HUES64 (cell line): ENCODE data around the gene CTSE. TPM values are rescaled to one million over a fixed set of nuclear protein-coding genes. Genes with fewer than 3 reads are reported as not detected.
"Not testable (repeated sequence)": the region's sequence is repeated elsewhere in the genome, so short reads cannot be mapped to it uniquely, and the experiment has no call there.

Source experiments
- H3K27ac ChIP-seq: 2 replicates; pipeline ENCODE4 v1.7.0; 2013; ENCODE audit warnings: low read depth, low read length, inconsistent platforms
- H3K27me3 ChIP-seq: 2 replicates; pipeline ENCODE4 v1.6.1; 2013; ENCODE audit warnings: mild to moderate bottlenecking, low read length; ENCODE audit not compliant: insufficient read depth
- H3K36me3 ChIP-seq: 2 replicates; pipeline ENCODE4 v1.6.1; 2013; ENCODE audit warnings: mild to moderate bottlenecking, low read length; ENCODE audit not compliant: insufficient read depth
- H3K4me1 ChIP-seq: 2 replicates; pipeline ENCODE4 v1.6.1; 2013; ENCODE audit warnings: mild to moderate bottlenecking, low read length, moderate library complexity; ENCODE audit not compliant: insufficient read depth
- H3K4me3 ChIP-seq: 2 replicates; pipeline ENCODE4 v1.5.1; 2013; ENCODE audit warnings: mild to moderate bottlenecking, low read length, moderate library complexity
- H3K9ac ChIP-seq: 2 replicates; pipeline ENCODE4 v1.6.1; 2013; ENCODE audit warnings: mild to moderate bottlenecking, low read depth, low read length
- H3K9me3 ChIP-seq: 2 replicates; pipeline ENCODE4 v1.6.1; 2013; ENCODE audit warnings: low read depth, low read length; ENCODE audit not compliant: insufficient read depth
- WGBS: fragments of 150-250, 120-280 bp; methylation state at CpG from one replicate; pipeline ENCODE4 v1.1.7; 2013; ENCODE audit warnings: missing lambda C conversion rate; 5-methylcytosine and 5-hydroxymethylcytosine counted together
- polyA plus RNA-seq, 2 experiments: library from polyadenylated mRNA; stranded (reverse); fragments of 50-300 nt; gene quantifications; one replicate each; pipeline ENCODE4 v1.2.3, GENCODE V29; 2013

CTSE gene
- 0.30 TPM for polyA plus RNA-seq (2013, experiment 1 of 2)
- polyA plus RNA-seq (2013, experiment 2 of 2) = 0.32 TPM

DNA sequence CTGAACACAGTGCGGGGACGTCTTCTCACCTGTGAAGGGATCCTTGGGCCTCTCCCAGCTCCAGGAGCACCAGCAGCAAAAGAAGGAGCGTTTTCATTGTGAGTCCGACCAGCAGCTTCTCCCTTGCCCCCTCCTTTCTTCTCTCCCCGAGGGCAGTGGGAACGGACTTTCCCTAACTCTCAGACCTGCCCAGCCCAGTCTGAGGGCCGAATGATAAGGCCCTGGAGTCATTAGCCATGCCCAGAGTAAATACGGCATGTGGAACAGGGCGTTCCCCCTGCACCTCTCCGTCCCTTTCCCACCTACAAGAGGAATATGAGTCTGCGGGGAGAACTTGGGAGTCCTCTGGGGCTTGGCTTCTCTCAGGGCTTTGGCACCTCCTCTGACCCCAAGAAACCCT lies at the start of gene CTSE:
Gene CTSE (minus strand): TSS at position 201 of the 400 bp plus-strand sequence. CDS start 104 bp downstream, at position 97.
- H3K27ac ChIP-seq = no peak within 1 kb of the TSS

DNA sequence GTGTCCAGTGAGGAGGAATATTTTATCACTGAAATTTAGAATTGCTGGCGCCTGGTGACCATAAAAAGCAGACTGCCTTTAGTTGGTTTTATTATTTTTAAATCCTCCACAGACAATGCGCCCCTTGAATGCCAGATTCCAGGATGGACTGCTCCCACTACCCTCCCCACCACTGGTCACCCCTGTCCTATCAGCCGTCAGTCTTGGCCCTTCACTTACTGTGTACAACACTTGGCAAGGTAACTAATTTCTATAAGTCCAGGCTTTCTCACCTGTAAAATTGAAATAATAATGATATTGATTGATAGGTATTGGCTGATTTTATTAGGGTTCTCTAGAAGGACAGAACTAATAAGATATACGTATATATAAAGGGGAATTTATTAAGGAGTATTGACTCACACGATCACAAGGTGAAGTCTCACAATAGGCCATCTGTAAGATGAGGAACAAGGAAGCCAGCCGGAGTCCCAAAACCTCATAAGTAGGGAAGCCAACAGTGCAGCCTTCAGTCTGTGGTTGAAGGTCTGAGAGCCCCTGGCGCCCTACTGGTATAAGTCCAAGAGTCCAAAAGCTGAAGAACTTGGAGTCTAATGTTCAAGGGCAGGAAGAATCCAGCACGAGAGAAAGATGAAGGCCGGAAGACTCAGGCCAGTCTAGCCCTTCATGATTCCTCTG lies 47.1 kb upstream of the CTSE start:
- no peaks in the 10 kb centered on the region for H3K9me3 ChIP-seq

More for the DNA sequence above, at the start of gene CTSE:
- Histone ChIP-seq H3K4me3 (no peak within 1 kb of the TSS), H3K9ac (no peak within 1 kb of the TSS), H3K4me1 (no peaks in the 10 kb centered on the region), H3K9me3 (no peaks in the 10 kb centered on the region), H3K36me3 (no peaks in the 10 kb centered on the region), H3K27me3 (no peaks in the 10 kb centered on the region)
- WGBS = 93% methylated on average over 11 of the region's 11 CpGs

DNA sequence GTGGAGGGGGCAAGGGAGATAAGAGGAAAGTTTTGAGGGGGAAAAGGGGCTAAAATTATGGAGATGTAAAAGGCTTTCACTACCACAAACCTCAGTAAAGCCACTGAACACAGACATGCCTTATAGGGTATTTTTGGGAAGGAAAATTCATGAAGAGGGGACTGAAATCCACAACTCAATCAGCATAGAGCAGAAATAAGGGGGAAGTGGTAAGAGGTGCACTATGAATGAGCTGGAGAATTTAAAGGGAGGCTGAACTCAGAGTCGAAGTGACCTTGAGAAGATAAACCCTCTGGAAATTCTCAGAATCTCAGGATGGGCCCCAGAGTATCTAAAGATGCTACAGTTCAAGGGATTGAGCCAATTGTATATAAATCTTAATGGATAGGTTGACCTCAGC lies 44.6 kb upstream of the CTSE start:
- WGBS = 96% methylated on average over 1 of the region's 1 CpG
- Histone ChIP-seq H3K9me3 (no peaks in the 10 kb centered on the region), H3K4me3 (no peak overlapping the region), H3K4me1 (no peaks in the 10 kb centered on the region), H3K9ac (no peak overlapping the region), H3K27me3 (no peaks in the 10 kb centered on the region), H3K36me3 (no peaks in the 10 kb centered on the region), H3K27ac (no peak overlapping the region)

More for the DNA sequence above, 47.1 kb upstream of the CTSE start:
- no peaks in the 10 kb centered on the region for H3K36me3 ChIP-seq
- no peak overlapping the region for H3K27ac ChIP-seq
- no peak overlapping the region for H3K9ac ChIP-seq
- H3K27me3 ChIP-seq = no peaks in the 10 kb centered on the region
- WGBS = 95% methylated on average over 9 of the region's 9 CpGs
- peaks cover 8% of the 10 kb centered on the region; the same call in 1 of the 2 replicates for H3K4me1 ChIP-seq
- H3K4me3 ChIP-seq = no peak overlapping the region

- no peaks in the 10 kb centered on the region for H3K4me1 ChIP-seq
- 89% methylated on average over 8 of the region's 8 CpGs for WGBS
These were observed 44.0 kb upstream of the CTSE start for GRCh38 chr1:206067486-206068227.

GRCh38 chr1:206066479-206067171 lies 42.9 kb upstream of the CTSE start:
- Histone ChIP-seq H3K27me3 (no peaks in the 10 kb centered on the region), H3K9me3 (peaks cover 6% of the 10 kb centered on the region; the same call in 1 of the 2 replicates), H3K27ac (no peak overlapping the region), H3K36me3 (no peaks in the 10 kb centered on the region), H3K9ac (no peak overlapping the region), H3K4me1 (no peaks in the 10 kb centered on the region), H3K4me3 (no peak overlapping the region)
- 77% methylated on average over 6 of the region's 6 CpGs for WGBS

More at GRCh38 chr1:206067486-206068227, 44.0 kb upstream of the CTSE start:
- H3K4me3 ChIP-seq = no peak overlapping the region
- H3K9ac ChIP-seq = no peak overlapping the region
- no peak overlapping the region for H3K27ac ChIP-seq
- H3K36me3 ChIP-seq = no peaks in the 10 kb centered on the region
- H3K9me3 ChIP-seq = peaks cover 6% of the 10 kb centered on the region; the same call in 1 of the 2 replicates
- H3K27me3 ChIP-seq = no peaks in the 10 kb centered on the region

- WGBS = 91% methylated on average over 4 of the region's 4 CpGs
- H3K27ac ChIP-seq = no peak overlapping the region
- no peak overlapping the region for H3K4me3 ChIP-seq
- H3K9me3 ChIP-seq = peaks cover 6% of the 10 kb centered on the region; the same call in 1 of the 2 replicates
- no peaks in the 10 kb centered on the region for H3K27me3 ChIP-seq
- no peaks in the 10 kb centered on the region for H3K4me1 ChIP-seq
- H3K36me3 ChIP-seq = no peaks in the 10 kb centered on the region
- H3K9ac ChIP-seq = no peak overlapping the region
These were observed 42.0 kb upstream of the CTSE start for GRCh38 chr1:206065547-206066145.

DNA sequence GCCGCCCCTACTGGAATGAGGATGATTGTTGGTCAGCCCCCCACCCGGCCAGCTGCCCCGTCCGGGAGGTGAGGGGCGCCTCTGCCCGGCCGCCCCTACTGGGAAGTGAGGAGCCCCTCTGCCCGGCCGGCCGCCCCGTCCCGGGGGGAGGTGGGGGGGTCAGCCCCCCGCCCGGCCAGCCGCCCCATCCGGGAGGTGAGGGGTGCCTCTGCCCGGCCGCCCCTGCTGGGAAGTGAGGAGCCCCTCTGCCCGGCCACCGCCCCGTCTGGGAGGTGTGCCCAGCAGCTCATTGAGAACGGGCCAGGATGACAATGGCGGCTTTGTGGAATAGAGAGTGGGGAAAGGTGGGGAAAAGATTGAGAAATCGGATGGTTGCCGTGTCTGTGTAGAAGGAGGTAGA lies 40.8 kb upstream of the CTSE start:
- not testable (repeated sequence) for H3K27me3 ChIP-seq, H3K36me3 ChIP-seq, H3K9me3 ChIP-seq, H3K27ac ChIP-seq, H3K4me3 ChIP-seq, H3K9ac ChIP-seq, H3K4me1 ChIP-seq
- 97% methylated on average over 17 of the region's 25 CpGs for WGBS

DNA sequence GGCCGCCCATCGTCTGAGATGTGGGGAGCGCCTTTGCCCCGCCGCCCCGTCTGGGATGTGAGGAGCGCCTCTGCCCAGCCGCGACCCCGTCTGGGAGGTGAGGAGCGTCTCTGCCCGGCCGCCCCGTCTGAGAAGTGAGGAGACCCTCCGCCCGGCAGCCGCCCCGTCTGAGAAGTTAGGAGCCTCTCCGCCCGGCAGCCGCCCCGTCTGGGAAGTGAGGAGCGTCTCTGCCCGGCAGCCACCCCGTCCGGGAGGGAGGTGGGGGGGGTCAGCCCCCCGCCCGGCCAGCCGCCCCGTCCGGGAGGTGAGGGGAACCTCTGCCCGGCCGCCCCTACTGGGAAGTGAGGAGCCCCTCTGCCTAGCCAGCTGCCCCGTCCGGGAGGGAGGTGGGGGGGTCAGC lies 40.3 kb upstream of the CTSE start:
- H3K4me3 ChIP-seq, H3K27me3 ChIP-seq, H3K27ac ChIP-seq, H3K9me3 ChIP-seq, H3K4me1 ChIP-seq, H3K9ac ChIP-seq, H3K36me3 ChIP-seq: not testable (repeated sequence)
- 98% methylated on average over 25 of the region's 35 CpGs for WGBS

GRCh38 chr1:206062464-206062863 lies 38.8 kb upstream of the CTSE start:
- H3K4me1 ChIP-seq = no peaks in the 10 kb centered on the region
- peaks cover 6% of the 10 kb centered on the region; the same call in 1 of the 2 replicates for H3K9me3 ChIP-seq
- H3K9ac ChIP-seq = no peak overlapping the region
- no peaks in the 10 kb centered on the region for H3K36me3 ChIP-seq
- H3K27ac ChIP-seq = no peak overlapping the region
- H3K4me3 ChIP-seq = no peak overlapping the region
- no peaks in the 10 kb centered on the region for H3K27me3 ChIP-seq
- WGBS = 97% methylated on average over 6 of the region's 6 CpGs

GRCh38 chr1:206060844-206061243 lies 37.1 kb upstream of the CTSE start:
- H3K9ac ChIP-seq = no peak overlapping the region
- peaks cover 6% of the 10 kb centered on the region; the same call in 1 of the 2 replicates for H3K9me3 ChIP-seq
- no peaks in the 10 kb centered on the region for H3K36me3 ChIP-seq
- H3K27me3 ChIP-seq = no peaks in the 10 kb centered on the region
- WGBS = 79% methylated on average over 2 of the region's 3 CpGs
- H3K27ac ChIP-seq = no peak overlapping the region
- H3K4me1 ChIP-seq = no peaks in the 10 kb centered on the region
- H3K4me3 ChIP-seq = no peak overlapping the region
